DMS53 treated with DMSO at 0.1 percent for 48 hours (cell line): Measurements from ENCODE around the gene UBXN7.
"Not testable (repeated sequence)": the region's sequence is repeated elsewhere in the genome, so short reads cannot be mapped to it uniquely, and the experiment has no call there.

Experiments used
- DNase-seq: peaks from one replicate; lab custom pipeline; 2025; ENCODE audit not compliant: unreplicated experiment; lab: John Stamatoyannopoulos, UW

UBXN7 gene, protein sequence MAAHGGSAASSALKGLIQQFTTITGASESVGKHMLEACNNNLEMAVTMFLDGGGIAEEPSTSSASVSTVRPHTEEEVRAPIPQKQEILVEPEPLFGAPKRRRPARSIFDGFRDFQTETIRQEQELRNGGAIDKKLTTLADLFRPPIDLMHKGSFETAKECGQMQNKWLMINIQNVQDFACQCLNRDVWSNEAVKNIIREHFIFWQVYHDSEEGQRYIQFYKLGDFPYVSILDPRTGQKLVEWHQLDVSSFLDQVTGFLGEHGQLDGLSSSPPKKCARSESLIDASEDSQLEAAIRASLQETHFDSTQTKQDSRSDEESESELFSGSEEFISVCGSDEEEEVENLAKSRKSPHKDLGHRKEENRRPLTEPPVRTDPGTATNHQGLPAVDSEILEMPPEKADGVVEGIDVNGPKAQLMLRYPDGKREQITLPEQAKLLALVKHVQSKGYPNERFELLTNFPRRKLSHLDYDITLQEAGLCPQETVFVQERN

DNA sequence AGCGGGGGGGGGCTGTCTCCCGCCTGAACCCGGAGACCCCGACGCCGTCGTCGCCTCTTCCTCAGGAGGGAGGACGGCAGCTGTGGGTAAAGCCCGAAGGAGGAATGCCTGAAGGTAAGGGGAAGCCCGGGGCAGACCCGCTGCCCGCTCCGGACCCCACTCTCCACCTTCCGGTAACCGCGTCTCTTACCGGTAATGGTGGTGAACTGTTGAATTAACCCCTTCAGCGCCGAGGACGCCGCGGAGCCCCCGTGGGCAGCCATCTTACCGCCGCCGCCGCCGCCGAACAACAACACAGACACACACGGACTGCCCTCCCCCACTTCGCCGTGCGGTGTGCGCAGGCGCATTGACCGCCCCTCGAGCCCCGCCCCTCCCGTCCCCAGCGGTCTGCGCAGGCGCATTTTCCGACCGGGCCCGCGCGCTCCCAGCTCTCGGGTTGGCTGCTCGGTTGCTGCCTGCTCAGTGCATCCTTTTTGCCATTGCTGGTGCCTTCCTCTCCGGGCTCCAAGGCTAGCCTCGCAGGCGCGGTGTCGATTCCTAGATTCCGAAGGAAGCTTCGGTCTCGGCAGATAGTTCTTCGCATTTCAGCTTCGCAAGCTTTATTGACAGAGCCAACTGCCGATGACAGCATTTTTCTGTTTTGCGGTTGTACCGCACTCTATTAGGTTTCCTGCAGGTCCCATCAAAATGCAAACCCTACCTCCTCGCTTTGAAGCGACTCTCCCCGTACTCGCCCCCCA is at the start of gene UBXN7:
TSS of gene UBXN7 (minus strand) at position 291 of the 743 bp plus-strand sequence. CDS start at position 263, 28 bp downstream.
- DNase-seq: peak; percentile 77

DNA sequence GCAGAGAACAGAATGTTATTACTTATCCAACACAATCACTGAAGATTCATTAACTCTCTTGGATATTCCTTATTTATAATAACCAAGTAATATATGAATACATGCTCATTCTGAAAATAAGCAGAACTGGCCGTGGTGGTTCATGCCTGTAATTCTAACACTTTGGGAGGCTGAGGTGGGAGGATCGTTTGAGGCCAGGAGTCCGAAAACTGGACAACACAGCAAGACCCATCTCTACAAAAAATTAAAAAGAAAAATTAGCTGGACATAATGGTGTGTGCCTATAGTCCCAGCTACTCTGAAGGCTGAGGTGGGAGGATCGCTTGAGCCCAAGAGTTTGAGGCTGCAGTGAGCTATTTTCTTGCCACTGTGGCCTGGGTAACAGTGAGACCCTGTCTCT is 45.5 kb upstream of the UBXN7 start:
- no peak for DNase-seq

DNA sequence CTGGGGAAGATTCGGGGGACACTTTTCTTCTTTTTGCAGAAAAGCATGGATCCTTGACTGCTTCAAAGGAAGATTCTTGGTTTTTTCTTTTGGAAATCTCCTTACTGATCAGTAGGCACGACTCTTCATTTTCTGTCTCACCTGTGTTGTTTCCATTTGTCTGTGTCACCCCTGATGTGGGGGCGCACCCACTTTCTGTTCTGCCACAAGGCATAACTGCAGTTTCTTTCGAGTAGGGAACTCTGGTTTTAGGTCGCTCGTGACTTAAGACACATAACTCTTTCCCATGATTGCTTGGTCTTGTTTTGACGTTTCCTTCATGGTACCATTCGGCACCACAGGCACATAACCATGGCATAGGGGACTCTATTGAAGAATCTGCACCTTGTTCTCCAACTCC is 40.1 kb upstream of the UBXN7 start:
- DNase-seq: no peak

DNA sequence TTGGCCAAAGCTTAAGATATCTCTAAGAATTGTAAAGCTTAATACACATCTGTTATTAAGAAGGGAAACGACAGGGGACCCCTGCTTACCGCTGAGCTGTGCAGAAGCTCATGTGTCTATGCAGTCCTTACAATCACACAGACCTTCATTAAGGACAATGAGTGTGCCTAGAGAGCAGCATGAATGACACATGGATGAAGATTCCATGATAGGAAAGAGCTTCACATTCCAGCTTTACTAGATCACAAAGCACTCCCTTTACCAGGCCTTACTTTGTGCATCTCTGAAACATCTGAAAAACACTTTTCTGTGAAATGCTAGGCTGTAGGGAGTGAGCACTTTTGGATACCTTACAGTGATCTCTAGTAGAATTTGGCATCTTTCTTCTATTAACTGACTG is 39.3 kb upstream of the UBXN7 start:
- DNase-seq: no peak

DNA sequence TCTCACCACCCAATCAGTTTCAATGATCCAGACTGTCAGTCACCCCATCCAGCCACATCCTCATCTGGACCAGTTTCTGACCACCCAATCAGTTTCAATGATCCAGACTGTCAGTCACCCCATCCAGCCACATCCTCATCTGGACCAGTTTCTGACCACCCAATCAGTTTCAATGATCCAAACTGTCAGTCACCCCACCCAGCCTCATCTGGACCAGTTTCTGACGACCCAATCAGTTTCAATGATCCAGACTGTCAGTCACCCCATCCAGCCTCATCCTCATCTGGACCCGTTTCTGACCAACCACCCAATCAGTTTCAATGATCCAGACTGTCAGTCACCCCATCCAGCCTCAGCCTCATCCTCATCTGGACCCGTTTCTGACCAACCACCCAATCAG is 38.0 kb upstream of the UBXN7 start:
- not testable (repeated sequence) for DNase-seq

DNA sequence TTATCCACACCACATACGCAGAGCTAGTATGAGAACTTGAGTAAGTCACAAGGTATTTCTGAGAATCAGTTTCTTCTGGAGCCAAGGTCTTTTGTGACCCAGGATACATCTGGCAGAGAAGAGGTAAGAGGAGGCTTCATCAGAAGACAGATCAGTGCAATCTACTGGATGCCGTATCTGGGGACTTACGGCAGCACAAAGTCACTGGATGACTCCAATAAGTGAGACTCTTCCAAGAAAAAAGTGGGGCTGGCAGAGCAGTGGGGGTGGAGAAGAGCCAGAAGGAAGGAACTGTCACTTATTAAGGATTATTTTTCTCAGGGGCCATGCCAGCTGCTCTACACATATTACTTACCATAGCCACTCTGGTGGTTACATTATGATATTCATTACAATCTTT is 31.6 kb upstream of the UBXN7 start:
- no peak for DNase-seq

DNA sequence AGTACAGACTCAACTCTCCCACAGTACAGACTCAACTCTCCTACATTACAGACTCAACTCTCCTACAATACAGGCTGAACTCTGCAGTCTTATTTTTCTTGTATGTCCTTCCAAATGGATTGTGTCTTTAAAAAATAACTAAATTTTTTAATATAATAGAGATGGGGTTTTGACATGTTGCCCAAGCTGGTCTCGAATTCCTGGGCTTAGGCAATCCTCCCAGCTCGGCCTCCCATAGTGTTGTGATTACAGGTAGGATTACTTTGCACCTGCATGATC is 31.2 kb upstream of the UBXN7 start:
- no peak for DNase-seq

DNA sequence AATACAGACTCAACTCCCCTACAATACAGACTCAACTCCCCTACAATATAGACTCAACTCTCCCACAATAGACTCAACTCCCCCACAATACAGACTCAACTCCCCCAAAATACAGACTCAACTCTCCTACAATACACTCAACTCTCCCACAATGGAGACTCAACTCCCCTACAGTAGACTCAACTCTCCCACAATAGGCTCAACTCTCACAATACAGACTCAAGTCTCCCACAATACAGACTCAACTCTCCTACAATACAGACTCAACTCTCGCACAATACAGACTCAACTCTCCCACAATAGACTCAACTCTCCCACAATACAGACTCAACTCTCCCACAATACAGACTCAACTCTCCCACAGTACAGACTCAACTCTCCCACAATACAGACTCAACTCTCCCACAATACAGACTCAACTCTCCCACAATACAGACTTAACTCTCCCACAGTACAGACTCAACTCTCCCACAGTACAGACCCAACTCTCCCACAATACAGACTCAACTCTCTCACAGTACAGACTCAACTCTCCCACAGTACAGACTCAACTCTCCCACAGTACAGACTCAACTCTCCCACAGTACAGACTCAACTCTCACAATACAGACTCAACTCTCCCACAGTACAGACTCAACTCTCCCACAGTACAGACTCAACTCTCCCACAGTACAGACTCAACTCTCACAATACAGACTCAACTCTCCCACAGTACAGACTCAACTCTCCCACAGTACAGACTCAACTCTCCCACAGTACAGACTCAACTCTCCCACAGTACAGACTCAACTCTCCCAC is 30.7 kb upstream of the UBXN7 start:
- not testable (repeated sequence) for DNase-seq

DNA sequence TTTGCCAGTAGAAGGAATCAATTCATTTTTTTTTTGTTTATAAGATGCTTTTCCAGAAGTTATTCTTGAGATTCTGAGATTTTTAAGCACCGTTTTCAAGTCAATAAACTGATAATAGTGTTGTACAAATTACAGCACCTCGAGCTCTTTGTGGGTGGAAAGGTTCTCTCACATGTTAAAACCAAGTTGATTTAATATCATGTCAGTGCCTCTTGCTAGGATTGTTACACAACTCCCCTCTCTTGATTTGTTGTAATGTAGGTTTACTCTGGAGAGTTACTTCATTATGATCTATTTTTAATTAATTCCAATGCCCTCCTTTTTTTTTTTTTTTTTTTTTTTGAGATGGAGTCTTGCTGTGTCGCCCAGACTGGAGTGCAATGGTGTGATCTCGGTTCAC is 25.8 kb upstream of the UBXN7 start:
- DNase-seq: no peak

DNA sequence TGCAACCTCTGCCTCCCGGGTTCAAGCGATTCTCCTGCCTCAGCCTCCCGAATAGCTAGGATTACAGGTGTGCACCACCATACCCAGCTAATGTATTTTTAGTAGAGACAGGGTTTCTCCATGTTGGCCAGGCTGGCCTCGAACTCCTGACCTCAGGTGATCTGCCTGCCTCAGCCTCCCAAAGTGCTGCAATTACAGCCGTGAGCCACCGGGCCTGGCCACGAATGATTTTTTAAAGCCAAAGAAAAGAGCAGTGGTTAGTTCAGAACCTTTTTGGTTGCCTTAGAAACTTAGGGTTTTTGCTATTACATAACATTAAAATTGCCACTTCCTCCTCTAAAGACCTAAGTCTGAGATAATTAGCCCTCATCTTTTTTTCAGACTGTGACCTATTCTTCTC is 25.2 kb upstream of the UBXN7 start:
- not testable (repeated sequence) for DNase-seq

DNA sequence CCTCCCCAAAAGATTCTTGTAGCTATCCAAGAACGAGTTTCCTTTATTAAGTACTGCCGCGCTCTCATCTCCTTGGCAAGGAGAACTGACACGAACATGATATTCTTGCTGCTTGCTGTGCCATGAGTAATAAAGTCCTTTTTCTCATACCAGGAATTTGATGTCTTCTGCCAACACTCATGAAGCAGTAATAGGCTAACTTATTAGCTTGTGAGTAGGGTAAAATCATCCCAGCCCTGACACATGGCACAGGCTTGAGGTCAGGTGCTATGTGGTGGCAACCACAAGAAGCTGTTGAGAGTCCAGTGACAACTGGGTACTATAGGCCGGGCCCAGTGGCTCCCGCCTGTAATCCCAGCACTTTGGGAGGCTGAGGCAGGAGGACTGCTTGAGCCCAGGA is 22.7 kb upstream of the UBXN7 start:
- DNase-seq: no peak

DNA sequence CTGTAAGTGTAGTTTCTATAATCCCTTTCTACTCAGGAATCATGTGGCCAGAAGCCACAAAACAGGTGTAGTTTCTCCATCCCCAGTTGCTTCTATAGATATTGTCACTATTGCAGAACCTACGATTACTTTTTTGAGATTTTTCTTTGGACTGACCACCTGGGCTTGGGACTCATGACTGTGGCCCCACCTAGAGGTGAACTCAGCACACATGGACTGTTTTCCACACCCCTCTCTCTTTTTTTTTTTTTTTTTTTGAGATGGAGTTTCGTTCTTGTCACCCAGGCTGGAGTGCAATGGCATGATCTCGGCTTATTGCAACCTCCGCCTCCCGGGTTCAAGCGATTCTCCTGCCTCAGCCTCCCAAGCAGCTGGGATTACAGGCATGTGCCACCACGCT is 13.2 kb upstream of the UBXN7 start:
- not testable (repeated sequence) for DNase-seq

DNA sequence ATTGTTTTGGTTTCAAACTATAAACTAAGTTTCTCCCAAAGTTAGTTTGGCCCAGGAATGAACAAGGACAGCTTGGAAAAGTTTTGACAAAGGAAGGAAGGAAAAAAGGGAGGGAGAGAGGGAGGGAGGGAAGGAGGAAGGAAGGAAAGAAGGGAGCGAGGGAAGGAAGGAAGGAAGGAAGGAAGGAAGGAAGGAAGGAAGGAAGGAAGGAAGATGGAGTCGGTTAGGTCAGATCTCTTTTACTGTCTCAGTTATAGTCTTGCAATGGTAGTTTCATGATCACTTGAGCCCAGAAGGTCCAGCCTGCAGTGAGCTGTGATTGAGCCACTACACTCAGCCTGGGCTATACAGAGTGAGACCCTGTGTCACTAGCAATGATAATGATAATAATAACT is 12.3 kb upstream of the UBXN7 start:
- DNase-seq: no peak

DNA sequence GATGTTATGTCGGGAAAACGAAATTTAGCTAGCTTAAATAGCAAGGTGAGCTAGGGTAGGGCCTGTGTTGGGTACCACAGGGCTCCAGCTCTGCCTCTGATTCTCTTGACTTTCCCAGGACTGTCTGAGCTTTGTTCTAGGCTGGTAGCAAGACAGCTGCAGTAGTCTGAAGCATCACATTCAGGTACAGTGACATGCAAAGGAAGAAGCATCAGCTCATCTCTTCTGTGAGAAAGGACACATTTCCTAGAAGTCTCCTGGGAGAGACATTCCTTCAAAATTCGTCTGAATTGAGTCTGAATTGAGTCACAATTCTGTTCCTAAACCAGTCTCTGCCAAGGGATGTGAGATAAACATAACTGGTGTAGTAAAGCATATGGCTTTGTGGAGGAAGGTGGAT is 8.5 kb upstream of the UBXN7 start:
- no peak for DNase-seq

DNA sequence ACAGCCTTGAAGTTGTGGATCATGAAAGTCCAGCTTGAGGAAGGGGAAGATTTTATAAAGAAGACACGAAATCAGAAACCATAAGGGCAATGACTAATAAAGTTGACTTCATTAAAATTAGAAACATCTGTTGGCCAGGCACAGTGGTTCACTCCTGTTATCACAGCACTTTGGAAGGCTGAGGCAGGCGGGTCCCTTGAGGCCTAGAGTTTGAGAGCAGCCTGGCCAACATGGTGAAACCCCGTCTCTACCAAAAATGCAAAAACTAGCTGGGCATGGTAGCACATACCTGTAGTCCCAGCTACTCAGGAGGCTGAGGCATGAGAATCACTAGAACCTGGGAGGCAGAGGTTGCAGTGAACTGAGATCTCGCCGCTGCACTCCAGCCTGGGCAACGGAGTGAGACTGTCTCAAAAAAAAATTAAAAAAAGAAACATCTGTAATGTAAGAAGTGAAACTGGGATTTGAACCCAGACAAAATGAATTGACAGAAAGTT is 7.9 kb upstream of the UBXN7 start:
- no peak for DNase-seq

DNA sequence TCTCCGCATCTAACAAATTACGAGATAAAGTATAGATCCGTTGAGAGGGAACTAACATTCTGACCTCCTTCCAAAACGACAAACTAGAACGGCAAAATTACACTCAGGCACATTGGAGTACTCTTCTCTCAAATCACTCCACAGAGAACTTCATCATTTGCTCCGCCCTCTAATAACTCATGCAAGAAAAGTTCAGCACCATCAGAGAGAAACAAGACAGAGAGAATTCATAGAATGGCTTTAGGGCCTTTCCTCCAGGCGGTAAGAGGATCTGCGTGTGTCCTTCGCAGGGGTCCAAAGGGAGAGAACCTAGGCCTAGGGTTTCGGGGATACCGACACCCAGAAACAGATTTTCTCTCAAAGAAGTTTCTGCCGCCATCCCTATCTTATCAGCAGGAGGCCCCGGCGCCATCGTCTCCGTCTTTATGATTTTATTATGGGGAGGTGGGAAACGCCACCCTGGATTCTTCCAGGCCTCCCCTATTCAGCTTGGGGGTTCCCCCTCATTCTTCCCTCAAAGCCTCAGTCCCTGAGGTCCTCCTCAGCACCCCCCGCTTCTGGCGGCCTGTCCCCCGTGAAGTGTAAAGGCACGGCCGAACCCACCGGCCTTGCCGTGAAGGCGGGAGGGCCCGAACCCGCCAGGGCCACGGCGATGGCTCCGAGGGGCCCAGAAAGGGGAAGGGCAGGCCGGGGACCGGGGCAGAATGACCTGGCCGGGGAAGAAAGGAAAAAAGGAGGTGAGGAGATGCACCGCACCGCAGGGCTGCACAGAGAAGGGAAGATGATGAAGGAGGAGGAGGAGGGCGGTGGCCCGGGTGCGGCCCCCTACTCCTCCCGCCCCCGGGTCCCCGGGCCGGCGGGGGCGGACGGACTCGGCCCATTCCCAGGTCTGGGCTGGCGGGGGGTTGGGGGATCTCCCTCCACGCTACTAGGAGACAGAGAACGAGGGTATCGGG is 768 bp downstream of the UBXN7 start:
- no peak for DNase-seq

DNA sequence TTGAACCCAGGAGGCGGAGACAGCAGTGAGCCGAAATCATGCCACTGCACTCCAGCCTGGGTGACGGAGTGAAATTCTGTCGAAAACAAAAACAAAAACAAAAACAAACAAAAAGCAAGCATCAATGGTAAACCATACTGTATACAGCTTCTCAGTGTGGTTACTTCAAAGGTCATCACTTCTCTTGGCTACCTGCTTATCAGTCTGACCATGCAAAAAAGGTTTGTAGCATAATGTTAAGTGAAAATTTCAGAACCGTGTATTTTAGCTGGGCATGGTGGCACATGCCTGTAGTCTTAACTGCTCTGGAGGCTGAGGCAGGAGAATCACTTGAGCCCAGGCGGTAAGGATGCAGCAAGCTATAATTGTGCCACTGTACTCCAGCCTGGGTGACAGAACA is 4.2 kb downstream of the UBXN7 start:
- DNase-seq: no peak

DNA sequence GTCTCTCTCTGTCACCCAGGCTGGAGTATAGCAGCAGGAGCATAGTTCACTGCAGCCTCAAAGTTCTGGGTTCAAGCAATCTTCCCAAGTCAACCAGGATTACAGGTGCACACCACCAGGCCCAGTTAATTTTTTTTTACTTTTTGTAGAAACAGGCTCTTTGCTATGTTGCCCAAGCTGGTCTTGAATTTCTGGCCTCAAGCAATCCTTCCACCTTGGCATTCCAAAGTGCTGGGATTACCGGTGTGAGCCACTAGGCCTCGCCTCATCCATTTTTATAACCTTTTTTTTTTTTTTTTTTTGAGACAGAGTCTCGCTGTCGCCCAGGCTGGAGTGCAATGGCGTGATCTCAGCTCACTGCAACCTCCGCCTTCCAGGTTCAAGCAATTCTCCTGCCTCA is 7.8 kb downstream of the UBXN7 start:
- not testable (repeated sequence) for DNase-seq

DNA sequence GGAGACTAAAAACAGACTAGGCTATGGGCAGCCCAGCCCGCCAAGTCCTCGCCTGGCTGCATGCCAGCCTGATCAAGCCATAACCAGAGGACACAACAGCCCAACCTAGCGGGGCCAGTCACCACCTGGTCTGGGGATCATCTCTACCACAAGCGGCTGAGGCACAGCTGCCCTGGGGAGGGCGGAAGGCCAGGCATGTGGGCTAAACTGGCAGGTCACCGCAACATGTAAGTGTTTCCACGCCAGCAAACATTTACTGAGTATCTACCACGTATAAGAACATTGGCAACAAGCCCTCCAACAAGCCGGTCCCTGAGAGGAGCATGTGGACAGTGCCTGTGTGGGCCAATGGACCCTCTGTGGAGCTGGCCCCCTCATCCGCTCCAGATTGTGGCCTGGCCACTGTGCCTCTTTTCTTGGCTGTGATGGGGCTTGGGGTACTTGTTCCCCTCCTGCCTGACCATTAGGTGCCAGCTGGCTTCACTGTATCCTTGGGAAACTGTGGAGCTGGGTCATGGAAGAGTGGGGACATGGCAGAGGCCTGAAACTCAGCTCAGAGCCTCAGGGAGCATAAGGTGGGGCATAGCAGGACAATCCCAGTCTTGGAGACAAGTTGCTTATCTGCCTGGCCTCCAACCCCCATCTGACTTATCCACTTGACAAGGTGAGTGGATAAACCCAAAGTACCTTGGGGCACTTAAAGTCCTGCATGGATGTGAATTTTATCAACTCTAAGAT is 9.0 kb downstream of the UBXN7 start:
- DNase-seq: no peak

DNA sequence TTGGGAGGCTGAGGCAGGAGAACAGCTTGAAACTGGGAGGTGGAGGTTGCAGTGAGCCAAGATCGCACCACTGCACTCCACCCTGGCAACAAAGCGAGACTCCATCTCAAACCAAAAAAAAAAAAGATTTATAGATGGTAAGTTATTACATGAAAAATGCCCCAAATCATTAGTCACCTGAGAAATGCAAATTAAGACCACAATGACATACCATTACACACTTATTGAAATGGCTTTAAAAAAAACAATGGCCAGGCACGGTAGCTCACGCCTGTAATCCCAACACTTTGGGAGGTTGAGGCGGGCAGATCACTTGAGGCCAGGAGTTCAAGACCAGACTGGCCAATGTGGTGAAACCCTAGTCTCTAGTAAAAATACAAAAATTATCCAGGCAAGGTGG is 10.6 kb downstream of the UBXN7 start:
- not testable (repeated sequence) for DNase-seq
